ENCODE results near the gene DOC2B.
A peak's percentile ranks its signal among the peaks of the same experiment; 100 is the strongest.
"Not testable (repeated sequence)": the region's sequence is repeated elsewhere in the genome, so short reads cannot be mapped to it uniquely, and the experiment has no call there.

The DOC2B gene

DNA sequence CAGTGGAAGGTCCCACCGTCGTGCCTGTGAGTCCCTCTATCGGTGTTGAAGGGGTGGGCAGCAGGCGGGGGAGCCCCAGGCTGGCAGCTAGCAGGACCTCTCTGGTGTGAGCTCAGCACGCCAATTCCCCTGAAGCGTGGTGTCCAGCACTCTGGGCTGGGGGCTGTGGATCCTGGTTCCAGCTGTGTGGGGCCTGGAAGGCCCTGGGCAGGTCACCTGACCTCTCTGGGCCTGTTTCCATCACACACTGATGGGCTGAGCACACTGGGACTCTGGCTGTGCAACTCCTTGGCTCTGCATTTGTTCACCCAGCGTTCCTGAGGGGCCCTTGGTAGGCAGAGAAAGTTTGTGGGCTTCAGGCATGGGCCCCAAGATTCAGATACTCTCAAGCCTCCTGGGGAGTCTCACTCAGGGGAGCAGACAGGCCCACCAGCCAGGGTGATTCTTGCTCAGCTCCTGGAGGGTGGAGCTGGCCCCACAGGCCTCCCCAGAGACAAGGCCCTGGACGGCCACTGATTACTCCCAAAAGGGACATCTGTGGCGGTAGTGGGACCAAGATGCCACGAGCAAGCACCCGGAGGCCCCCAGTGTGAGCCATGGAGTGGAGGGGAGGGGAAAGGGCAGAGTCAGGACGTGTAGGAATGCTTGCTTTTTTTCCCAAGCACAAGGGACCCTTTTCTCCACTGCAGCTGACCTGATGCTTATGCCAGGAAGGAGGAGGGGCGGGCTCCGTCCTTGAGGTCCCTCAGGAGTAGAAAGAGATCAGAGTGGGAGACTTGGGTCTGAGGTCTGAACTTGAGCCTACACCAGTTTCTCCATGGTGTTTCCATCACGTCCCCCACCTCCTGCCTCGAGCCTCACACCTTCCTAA is 35.5 kb downstream of the DOC2B start:
- no peak for DNase-seq (ENCODE audit: low read depth in 2 of 2)

GRCh38 chr17:144936-145670 is 36.3 kb downstream of the DOC2B start:
- DNase-seq (ENCODE audit: low read depth in 2 of 2) = no peak

GRCh38 chr17:143785-144281 is 37.6 kb downstream of the DOC2B start:
- peak in 1 of 2 experiments; percentile 21 for DNase-seq (ENCODE audit: low read depth in 2 of 2)

DNA sequence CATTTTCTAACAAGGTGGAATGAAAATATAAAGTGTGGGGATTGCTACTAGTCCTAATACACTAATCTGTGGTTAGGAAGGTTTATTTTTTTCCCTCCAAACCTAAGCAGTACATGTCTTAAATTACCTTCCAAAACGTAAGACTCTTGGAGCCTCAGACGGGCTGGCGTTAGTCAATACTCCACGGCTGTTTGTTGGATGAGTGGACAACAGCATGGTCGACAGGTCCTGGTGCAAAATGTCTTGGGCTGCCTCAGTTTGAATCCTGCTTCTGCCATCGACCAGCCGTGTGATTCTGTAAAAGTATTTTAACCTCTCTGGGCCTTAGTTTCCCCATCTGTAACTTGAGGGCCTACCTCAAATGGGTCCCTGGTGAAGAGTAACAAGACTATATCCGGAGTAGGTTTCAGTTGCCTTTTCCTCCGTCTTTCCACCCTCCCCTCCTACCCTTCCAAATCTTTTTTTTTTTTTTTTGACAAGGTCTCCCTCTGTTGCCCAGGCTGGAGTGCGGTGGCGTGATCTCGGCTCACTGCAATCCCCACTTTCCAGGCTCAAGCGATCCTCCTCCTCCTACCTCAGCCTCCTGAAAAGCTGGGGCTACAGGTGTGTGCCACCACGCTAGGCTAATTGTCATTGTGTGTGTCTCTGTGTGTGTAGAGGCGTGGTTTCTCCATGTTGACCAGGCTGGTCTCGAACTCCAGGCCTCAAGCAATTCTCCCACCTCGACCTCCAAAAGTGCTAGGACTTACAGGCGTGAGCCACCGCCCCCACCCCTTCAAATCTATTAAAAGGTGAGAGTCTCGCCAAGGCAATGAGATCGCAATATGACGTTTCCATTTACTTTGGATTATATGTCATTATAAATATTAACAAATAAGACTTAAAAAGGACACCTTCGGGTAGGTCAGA is 38.3 kb downstream of the DOC2B start:
- no peak for DNase-seq (ENCODE audit: low read depth in 2 of 2)

DNA sequence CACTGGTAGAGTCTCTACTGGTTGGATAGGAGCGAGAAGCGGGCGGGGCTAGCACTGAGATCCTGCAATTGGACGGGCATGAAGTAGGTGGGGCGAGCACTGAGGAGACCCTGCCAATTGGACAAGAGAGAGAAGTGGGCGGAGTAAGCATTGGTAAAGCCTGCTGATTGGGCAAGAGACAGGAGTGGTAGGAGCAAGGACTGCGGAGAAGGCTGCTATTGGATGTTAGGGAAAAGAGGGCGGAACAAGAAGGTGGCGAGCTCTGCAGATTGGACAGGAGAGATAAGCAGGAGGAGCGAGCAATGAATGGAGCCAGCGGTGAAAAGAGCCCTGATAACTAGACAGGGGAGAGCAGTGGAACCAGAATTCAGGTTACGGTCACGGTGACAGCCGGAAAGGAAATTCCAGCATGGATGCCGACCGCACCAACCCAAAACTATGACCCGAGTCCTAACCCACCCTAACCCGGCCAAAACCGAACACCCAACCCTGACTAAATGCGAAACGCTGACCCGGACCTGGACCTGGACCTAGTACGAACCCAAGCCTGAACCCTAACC is 39.3 kb downstream of the DOC2B start:
- DNase-seq (ENCODE audit: low read depth in 2 of 2) = no peak

- DNase-seq (ENCODE audit: low read depth in 2 of 2) = not testable (repeated sequence)
Measured at GRCh38 chr17:139401-140205, 41.8 kb downstream of the DOC2B start.

- DNase-seq (ENCODE audit: low read depth in 2 of 2) = not testable (repeated sequence)
Measured at GRCh38 chr17:137166-137807, 44.2 kb downstream of the DOC2B start, which contains the start of gene SCGB1C2. Gene SCGB1C2 (plus strand): TSS chr17:137569. CDS start chr17:137591, 22 bp downstream.

GRCh38 chr17:136531-136930 is 44.9 kb downstream of the DOC2B start:
- not testable (repeated sequence) for DNase-seq (ENCODE audit: low read depth in 2 of 2)

GRCh38 chr17:135895-136294 is 45.6 kb downstream of the DOC2B start:
- DNase-seq (ENCODE audit: low read depth in 2 of 2) = not testable (repeated sequence)

DNA sequence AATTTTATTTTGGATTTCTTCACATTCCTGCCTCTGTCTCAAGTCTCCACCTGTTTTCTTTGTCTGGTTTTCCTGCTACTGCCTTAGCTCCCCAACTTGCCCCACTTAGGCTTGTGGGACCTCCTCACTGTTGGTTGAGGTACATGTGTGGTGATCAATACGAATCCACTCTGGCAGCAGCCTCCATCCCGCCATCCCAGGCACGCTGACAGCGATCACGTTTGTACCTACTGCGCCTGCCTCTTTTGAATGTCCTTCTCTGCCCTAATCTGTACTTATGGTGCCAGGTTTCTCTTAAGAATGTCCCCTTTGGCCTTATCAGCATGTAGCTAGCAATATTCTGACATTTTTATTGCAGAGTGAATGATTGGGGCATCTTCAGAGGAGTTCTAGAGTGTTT is 46.4 kb downstream of the DOC2B start:
- DNase-seq (ENCODE audit: low read depth in 2 of 2) = not testable (repeated sequence)

GRCh38 chr17:134332-134785 is 47.1 kb downstream of the DOC2B start:
- not testable (repeated sequence) for DNase-seq (ENCODE audit: low read depth in 2 of 2)

DNA sequence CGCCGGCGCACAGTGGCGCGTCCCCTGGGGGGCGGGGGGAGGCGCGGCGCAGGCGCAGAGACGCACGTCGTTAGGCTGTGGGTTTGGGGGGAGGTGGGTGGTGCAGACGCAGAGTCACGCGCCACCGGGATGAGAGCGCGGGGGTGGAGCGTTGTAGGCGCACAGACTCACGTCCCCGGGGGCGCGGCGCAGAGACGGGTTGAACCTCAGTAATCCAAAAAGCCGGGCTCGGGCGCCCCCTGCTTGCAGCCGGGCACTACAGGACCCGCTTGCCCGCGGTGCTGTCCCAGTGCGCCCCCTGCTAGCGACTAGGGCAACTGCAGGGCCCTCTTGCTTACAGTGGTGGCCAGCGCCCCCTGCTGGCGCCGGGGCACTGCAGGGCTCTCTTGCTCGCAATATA is 47.5 kb downstream of the DOC2B start:
- not testable (repeated sequence) for DNase-seq (ENCODE audit: low read depth in 2 of 2)

DNA sequence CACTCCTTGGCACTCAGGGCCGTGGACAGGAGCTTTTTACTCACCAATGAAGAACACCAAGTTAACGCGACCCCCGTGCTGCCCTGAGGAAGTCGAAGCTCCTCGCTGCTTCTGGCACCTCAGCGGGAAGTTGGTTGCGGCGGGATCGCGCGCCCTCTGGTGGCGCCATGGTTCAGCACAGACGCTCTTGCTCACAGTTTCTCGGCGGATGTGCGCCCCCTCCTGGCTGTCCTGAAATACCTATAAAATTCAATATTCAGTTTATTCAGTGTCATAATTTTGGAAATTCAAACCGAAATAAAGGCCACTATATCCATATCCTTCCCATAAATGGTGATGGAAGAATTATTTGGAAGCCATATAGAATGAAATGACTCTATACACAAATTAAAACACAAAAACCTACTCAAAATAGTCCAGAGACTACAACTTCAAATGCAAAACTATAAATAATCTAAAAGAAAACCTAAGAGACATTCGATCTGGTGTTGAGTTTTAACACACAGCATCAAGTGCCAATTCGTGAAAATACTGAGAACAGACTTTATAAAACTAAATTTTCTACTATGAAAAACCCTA is 63.0 kb downstream of the DOC2B start:
- not testable (repeated sequence) for DNase-seq (ENCODE audit: low read depth in 2 of 2)

GRCh38 chr17:113111-113510 is 68.3 kb downstream of the DOC2B start:
- not testable (repeated sequence) for DNase-seq (ENCODE audit: low read depth in 2 of 2)

All from fibroblast of skin of left biceps (primary cell).